GM21390 (cell line): ENCODE data around the gene MAGEA8.
A peak's percentile ranks its signal among the peaks of the same experiment; 100 is the strongest.
"Not testable (repeated sequence)": the region's sequence is repeated elsewhere in the genome, so short reads cannot be mapped to it uniquely, and the experiment has no call there.

ENCODE experiments used
- ATAC-seq: cut with Tn5 transposase; IDR thresholded peaks from one replicate; pipeline ENCODE4 v1.9.1; 2021; ENCODE audit not compliant: unreplicated experiment

Gene MAGEA8

GRCh38 chrX:149881081-149881711 lies at the start of gene MAGEA8:
Gene MAGEA8, plus strand, starts transcription at chrX:149881183. Its CDS starts 3,090 bp downstream, at chrX:149884273.
- no peak for ATAC-seq

DNA sequence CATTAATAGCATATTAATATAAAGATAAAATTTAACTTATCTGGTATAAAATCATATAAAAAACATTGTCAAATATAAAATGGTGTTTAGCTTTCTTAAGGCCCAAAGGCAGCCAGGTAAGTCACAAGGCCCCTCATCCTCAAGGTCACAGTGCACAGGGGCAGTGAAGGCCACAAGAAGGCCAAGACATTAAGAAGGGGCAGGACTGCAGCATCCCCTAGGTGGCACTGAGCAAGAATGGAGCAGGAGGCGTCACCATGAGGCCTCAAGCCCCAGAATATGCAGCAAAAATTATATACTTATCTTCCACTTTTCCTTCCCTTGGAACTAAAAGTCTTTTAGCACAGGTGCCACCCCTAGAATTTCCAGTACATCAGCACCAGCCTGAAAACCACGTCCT lies 49.5 kb upstream of the MAGEA8 start:
- no peak for ATAC-seq

DNA sequence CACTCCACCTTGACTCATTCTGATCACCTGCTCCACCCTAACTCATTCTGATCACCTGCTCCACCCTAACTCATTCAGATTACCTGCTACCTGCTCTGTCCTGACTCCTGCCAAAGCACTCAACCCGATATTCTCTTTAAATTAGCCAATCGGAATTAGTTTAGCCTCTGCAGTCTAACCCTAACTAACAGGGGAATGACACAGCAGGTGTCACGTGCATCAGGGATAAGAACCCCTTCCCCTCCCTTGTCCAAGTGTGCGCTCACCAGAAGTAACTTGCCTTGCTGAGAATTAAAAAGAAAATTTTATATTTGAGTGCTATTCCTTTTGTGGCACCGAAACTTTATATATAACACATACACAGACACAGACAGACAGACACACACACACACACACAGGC lies 44.3 kb upstream of the MAGEA8 start:
- not testable (repeated sequence) for ATAC-seq

- no peak for ATAC-seq
Observed at GRCh38 chrX:149837167-149837566, 43.8 kb upstream of the MAGEA8 start.

DNA sequence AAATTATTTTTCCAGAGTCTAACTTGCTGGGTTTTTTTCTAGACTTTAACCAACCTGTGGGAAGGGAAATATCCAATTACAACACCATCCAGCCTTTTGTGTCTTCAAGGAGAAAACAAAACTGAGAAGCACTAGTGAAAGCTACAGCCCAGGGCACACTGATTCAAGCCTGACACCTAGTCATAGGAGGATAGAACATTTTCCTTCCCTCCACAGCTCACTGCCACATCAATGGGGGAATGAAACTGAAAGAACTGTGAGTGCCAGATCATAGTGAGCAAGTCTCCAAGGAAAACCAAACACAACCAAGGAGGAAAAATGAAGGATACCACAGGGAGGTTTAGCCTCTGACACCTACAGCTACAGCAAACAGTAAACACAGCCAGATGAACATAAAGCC lies 43.3 kb upstream of the MAGEA8 start:
- peak; percentile 74 for ATAC-seq

GRCh38 chrX:149841929-149842328 lies 39.1 kb upstream of the MAGEA8 start:
- no peak for ATAC-seq

DNA sequence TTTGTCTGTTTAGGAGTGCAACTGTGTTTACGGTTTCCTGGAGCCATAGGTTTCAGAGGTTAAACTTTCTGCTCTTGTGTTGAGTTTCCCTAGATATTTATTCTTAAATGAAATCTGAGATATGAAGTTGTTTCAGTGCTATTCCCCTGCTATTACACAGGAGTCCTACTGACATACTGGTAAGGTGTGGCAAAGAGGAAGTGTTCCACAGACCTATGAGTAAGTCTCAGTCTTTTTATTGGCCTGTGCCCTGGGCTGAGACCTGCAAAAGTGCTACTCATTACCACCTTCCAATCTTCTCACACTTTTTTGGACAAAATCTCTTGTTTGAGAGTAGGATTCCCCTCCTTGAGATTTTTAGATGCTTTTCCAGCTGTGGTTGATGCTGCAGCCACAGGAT lies 35.6 kb upstream of the MAGEA8 start:
- ATAC-seq, result no peak

DNA sequence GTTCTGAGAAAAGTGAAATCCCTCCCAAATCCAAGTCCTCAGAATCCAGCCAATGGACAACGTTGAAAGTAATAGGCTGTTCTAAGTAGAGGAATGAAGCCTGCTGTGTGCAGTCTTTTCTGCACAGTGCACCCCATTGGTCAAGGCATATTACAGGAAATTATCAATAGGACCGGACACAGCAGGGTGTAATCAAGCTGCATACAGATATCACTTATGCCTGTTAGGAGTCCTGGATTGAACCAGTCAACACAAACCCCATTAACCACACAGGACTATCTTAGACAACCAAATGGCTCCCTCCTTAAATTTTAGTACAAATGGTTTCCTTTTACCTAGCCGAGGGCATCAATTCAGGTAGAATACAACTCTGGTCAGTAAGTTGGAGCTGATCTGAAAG lies 34.2 kb upstream of the MAGEA8 start:
- no peak for ATAC-seq

GRCh38 chrX:149848855-149849254 lies 32.1 kb upstream of the MAGEA8 start:
- ATAC-seq, result no peak

GRCh38 chrX:149849787-149850186 lies 31.2 kb upstream of the MAGEA8 start:
- ATAC-seq, result no peak

DNA sequence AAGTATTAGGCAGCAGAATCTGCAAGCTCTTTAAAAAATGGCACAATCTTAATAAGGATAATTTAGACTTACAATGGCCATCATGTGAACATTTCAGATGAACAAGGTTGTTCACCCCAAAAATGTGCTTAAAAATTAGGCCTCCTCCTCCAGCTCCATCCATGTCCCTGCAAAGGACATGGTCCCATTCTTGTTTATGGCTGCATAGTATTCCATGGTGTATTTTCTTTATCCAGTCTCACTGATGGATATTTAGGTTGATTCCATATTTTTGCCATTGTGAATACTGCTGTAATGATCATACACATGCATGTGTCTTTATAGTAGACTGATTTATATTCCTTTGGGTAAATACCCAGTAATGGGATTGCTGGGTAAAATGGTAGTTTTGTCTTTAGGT lies 29.1 kb upstream of the MAGEA8 start:
- no peak for ATAC-seq

GRCh38 chrX:149853925-149854324 lies 27.1 kb upstream of the MAGEA8 start:
- ATAC-seq, result no peak

- no peak for ATAC-seq
Observed at GRCh38 chrX:149858592-149858991, 22.4 kb upstream of the MAGEA8 start.

- no peak for ATAC-seq
Observed at GRCh38 chrX:149860445-149860844, 20.5 kb upstream of the MAGEA8 start.

DNA sequence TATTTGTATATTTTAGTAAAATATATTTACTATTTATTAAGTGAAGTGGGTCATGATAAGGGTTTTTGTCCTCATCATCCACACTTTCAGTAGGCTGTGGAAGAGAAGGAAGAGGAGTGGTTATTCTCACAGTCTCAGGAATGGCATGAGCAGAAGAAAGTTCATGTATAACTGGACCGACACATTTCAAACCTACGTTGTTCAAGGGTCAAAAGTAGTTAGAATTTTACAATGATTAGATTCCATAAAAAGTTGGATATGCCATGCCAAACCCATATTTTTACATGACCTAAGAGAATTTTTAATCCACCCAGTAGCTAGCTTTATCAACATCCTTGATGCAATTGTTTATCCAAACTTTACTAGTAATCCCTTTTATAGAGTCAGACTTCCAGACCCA lies 15.6 kb upstream of the MAGEA8 start:
- no peak for ATAC-seq

GRCh38 chrX:149867488-149867887 lies 13.5 kb upstream of the MAGEA8 start:
- ATAC-seq, result no peak

GRCh38 chrX:149870840-149871239 lies 10.1 kb upstream of the MAGEA8 start:
- ATAC-seq, result no peak

- no peak for ATAC-seq
Observed at GRCh38 chrX:149871433-149871832, 9.6 kb upstream of the MAGEA8 start.

DNA sequence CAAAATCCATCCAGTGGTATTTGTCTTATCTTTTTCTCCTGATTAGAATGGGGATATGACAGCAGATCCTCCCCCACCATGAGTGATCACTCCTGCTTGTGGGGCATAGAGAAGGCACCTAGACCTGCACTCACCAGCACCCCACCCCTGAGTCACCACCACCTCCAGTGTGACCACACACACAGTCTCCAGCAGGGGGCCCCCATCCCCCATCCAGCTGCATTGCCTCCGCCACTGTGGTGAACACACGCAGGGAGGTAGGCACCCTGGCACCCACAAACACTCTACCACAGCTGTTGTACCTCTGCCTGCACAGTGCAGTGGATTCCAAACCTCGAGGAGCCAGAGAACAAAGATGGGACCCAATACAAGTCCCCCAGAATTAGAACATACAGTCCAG lies 9.0 kb upstream of the MAGEA8 start:
- ATAC-seq, result peak; percentile 93

GRCh38 chrX:149877157-149877556 lies 3.8 kb upstream of the MAGEA8 start:
- no peak for ATAC-seq

DNA sequence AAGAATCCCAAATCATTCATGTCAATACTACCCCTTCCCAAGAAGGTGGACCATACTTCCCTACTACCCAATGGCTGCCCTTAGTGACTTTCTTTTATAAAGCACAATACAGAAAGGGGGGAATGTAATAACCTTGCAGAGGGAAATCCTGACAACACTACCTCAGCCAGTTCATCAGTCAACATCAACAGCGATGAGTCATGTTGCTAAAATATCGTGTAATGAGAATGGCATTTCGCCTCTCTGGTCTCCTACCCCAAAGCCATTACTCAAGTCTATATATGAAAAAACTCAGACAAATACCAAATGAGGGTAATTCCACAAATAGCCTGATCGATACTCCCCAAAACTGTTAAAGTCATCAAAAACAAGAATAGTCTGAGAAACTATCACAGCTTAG lies 3.3 kb upstream of the MAGEA8 start:
- ATAC-seq, result no peak

GRCh38 chrX:149890828-149891227 lies 9.8 kb downstream of the MAGEA8 start:
- not testable (repeated sequence) for ATAC-seq

DNA sequence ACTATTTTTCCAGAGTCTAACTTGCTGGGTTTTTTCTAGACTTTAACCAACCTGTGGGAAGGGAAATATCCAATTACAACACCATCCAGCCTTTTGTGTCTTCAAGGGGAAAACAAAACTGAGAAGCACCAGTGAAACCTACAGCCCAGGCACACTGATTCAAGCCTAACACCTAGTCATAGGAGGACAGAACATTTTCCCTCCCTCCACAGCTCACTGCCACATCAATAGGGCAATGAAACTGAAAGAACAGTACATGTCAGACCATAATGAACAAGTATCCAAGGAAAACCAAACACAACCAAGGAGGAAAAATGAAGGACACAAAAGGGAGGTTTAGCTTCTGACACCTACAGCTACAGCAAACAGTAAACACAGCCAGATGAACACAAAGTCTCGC lies 17.6 kb downstream of the MAGEA8 start:
- ATAC-seq, result no peak
